Stimulated activated CD8-positive, alpha-beta memory T cell treated with anti-CD3 and anti-CD28 coated beads, Interleukin-7, amount 100 ng/mL, for 48 hours (primary cell): ENCODE results near the gene GDAP1L1.
"Not testable (repeated sequence)": the region's sequence is repeated elsewhere in the genome, so short reads cannot be mapped to it uniquely, and the experiment has no call there.

ENCODE experiments used
- DNase-seq, 2 donors: peaks; one replicate each; pipeline ENCODE4 v3.0.0-alpha.2; 2020; ENCODE audit warnings: low read depth in 1 of 2; ENCODE audit errors: extremely low read depth in 1 of 2

GDAP1L1 gene

GRCh38 chr20:44299011-44299535, 52.0 kb downstream of the GDAP1L1 start:
- not testable (repeated sequence) for DNase-seq

- DNase-seq: no peak
These were observed 54.2 kb downstream of the GDAP1L1 start for GRCh38 chr20:44301285-44301684.

DNA sequence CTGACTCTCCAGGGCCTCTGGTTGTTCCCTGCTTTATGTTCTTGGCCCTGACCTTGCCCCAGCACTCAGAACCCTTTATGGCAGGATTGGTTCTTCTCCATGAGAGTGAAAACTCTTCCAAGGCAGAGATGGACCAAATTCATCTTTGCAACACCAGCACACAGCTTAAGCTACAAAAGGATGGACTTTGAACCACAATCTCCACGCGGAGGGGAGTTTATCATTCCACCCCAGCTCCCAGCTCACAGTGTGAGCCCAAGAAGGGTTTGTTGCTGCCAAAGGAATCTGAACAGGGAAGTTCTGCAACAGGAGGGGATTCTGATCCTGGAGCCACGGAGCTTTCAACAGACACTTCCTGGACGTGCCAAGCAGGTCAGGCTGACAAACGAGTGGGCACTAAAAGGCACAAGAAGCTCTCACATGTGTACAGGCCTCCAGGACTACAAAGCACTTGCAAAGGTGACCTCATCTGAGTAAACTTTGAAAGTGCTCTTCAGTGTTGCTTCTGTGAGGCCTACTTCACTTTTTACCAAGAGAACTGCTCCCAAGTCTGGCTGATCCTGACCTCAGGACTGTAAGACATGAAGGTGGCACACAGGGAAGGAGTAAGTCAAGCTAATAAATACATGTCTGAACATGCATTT, 55.0 kb downstream of the GDAP1L1 start:
- DNase-seq: no peak

DNA sequence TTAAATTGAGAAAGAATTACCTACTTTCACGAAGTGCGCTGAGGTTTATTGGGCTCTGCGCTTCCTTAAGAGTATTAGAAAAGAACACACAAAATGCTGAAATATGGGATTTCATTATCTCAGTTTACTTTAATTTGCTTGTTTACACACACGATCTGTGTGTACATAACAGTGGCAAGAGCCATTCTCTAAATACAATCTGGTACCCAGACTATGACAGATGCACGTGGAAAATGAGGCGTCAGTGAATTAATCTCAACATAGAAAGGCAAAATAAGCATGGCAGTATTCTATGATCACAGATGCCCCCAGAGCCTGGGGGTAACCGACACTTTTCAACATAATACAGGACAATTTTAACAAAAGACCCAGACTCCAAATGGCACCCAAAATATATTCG, 55.6 kb downstream of the GDAP1L1 start:
- no peak for DNase-seq

GRCh38 chr20:44304383-44304782, 57.3 kb downstream of the GDAP1L1 start:
- DNase-seq: no peak

- no peak for DNase-seq
These were observed 59.8 kb downstream of the GDAP1L1 start for GRCh38 chr20:44306927-44307326.

DNA sequence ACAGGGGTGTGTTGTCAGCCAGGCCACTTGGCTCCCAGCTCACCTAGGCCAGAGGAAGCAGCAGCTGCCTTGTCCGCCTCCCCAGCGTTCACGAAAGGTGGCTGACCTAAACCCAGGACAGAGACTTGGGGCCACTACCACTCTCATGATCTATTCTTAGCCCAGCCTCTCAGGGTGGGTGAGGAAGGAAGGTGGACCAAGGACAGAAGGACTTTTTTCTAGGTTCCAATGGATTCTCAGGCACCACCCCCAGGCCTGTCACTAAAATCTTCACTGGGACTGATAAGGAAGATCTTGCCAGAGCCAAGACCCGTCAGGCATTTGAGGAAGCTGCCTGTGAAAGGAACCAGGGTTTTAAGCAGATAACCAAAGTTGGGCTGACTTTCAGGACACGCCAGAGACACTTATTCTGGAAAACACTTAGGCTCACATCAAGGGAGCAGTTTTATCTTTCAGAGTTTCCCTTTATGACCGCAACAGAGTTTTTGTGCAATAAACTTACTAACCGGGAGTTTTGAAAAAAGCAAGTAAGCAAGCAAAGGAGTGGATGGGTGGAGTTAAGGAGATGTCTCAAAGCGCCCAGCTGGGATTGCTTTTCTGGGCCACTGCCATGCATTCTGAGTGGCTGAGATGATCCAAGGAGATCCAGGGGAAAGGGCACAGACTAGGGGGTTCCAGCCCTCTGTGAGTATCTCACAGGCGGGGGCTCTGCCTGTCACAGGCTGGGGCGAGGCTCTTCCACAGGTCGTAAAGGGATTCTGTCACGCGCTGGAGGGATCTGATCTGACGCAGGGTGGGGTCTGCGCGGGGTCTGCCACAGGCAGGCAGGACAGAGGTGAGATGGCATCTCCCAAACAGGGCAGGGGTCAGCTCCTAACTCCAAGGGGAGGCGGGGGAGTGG, 62.9 kb downstream of the GDAP1L1 start:
- no peak for DNase-seq

DNA sequence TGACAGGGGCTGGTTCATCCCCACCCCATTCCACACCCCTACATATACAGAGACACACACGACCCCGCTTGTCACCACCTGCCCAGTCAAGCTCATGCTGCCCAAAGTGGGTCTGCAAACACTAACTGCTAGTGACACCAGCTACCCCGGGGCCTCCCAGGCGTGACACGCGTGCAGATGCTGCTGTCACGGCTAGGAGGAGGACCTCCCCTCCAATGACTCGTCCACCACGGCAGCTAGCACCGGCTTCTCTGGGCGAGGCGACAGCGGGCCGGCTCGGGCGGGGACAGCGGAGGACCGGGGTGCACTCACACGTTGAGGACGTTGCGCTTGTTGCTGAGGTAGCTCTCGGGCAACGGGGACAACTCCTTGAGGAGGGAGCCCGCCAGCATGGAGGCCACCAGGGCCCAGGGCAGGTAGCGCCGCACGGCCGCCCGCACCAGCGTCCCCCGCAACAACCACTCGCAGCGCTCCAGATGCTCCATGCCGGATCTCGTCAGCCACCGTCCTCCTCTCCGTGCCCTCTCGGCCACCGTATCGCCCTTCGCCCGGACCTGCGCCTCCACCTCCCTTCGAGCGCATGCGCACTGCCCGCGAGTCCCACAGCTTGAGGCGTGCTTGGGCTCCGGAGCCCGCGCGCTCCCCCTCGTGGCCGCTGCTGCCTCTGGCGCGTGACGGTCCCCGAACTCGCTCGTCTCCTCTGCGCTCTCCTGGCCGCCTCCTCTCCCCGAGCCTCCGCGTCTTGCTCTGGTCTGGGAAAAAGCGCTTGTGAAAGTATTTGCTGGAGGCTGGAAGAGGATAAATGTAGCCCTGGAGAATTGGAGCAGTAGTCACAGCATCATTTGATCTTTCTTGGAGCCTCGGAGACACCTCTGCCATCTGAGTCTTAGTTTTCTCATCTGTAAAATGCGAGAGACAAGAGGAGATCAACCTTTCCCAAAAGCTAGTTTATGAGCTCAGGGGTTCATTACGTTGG, 63.8 kb downstream of the GDAP1L1 start, which contains the start of gene FITM2:
TSS of gene FITM2 (minus strand) at position 539 of the 976 bp plus-strand sequence. CDS start at position 485, 54 bp downstream.
- peak; percentile 96 to 97 for DNase-seq

DNA sequence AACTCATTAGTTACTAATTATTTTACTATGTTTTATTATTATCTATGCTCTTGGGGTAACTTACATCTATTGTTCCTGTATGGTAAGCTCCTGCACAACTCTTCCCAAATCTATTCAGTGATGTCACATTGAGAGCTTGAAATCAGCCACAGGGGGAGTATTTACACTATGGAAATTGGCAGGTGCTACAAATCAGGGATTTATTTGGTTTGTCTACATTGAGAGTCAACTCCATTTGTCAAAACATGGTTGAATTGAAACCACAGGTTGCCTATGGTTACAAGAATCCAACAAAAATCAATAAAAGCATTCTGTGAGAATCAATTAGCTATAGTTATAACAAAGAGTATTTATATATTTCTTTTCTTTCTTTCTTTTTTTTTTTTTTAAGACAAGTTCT, 67.8 kb downstream of the GDAP1L1 start:
- no peak for DNase-seq

DNA sequence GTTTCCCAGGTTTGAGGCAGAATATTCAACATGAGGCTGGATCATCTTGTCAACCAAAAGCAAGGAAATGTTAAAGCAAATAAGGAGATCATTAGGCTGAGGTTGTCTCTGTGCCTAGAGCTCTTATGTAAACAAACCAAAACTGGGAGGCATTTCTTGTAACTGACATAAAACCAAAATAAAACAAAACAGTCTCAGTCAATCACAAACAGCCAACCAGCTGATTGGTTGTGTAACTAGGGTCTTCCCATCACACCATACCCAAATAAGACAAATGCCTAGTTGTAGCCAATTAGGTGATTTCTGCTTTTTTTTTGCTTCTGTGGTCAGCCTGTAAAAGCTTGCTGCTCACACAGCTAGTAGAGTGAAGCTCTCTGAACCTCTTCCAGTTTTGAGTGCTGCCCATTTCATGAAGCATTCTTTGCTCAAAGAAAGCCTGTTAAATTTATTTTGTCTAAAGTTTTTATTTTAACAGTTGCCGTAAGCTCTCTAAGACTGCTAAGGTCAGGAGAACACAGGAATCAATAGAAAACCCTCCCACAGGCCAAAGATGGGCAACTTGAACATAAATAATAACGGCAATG, 72.8 kb downstream of the GDAP1L1 start:
- DNase-seq: no peak

GRCh38 chr20:44324343-44324742, 77.2 kb downstream of the GDAP1L1 start:
- DNase-seq: no peak

- peak in 1 of 2 donors; percentile 6 for DNase-seq
These were observed 79.5 kb downstream of the GDAP1L1 start for GRCh38 chr20:44326391-44327159.

DNA sequence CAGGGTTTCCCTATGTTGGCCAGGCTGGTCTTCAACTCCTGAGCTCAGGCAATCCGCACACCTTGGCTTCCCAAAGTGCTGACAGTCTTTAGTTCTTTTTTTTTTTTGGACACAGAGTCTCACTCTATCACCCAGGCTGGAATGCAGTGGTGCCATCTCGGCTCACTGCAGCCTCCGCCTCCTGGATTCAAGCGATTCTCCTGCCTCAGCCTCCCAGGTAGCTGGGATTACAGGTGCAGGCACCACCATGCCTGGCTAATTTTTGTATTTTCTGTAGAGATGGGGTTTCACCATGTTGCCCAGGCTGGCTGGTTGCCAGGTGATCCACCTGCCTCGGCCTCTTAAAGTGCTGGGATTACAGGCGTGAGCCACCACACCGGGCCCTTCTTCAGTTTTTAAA, 80.6 kb downstream of the GDAP1L1 start:
- not testable (repeated sequence) for DNase-seq

DNA sequence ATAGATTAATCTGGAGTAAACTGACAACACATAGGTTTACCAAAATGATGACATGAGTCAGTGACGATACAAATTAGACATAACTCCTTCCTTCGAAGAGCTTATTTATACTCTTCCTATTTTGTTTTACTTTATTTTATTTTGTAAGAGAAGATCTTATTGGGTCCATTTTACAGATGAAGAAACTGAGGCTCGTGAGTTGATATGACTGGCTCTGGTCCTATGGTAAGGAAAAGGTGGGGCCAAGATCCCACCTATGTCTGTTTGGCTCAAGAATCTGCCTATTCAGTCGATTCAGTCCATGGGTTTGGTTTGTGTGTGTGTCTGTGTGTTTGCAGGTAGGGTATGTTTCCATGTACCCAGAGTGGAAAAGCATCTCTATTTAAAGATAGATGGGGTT, 81.3 kb downstream of the GDAP1L1 start:
- no peak for DNase-seq
